Forelimb muscle (tissue), 1 donor: ENCODE data around the gene PHLPP1. TPM values are rescaled to one million over a fixed set of nuclear protein-coding genes. Genes with fewer than 3 reads are reported as not detected.
"Not testable (repeated sequence)": the region's sequence is repeated elsewhere in the genome, so short reads cannot be mapped to it uniquely, and the experiment has no call there.

Source experiments
- DNase-seq: peaks from one replicate; pipeline ENCODE4 v3.0.0-alpha.2; 2013; ENCODE audit warnings: low read depth
- polyA plus RNA-seq: library from polyadenylated mRNA; unstranded; fragments of 120-200 nt; gene quantifications from one replicate; pipeline ENCODE4 v1.2.1, GENCODE V29; 2013; ENCODE audit not compliant: insufficient read length

The PHLPP1 gene
- polyA plus RNA-seq, 1 donor = 7.3 TPM

- DNase-seq = no peak
Observed at GRCh38 chr18:62807396-62807795, 92.1 kb downstream of the PHLPP1 start.

GRCh38 chr18:62808123-62808522, 92.8 kb downstream of the PHLPP1 start:
- DNase-seq = no peak

- DNase-seq = not testable (repeated sequence)
Observed at GRCh38 chr18:62809445-62809844, 94.1 kb downstream of the PHLPP1 start.

DNA sequence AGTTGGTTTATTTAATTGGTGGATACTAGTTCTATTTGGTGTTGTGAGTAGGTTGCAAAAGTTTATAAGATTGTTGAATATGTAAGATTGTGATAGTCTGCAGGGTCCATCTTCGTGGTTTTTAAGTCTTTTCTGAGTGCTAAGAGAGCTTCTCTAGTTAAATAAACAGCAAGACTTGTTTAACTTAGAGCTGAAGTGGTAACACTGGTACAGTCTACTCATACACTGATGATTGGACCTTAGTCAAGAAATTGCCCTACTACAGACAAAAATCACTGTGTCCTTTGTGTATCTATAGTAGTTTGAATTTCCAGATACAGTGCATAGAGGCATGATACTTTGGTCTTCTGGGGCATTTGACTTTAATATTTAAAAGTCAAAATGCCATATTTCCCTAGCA, 94.6 kb downstream of the PHLPP1 start:
- DNase-seq = no peak

DNA sequence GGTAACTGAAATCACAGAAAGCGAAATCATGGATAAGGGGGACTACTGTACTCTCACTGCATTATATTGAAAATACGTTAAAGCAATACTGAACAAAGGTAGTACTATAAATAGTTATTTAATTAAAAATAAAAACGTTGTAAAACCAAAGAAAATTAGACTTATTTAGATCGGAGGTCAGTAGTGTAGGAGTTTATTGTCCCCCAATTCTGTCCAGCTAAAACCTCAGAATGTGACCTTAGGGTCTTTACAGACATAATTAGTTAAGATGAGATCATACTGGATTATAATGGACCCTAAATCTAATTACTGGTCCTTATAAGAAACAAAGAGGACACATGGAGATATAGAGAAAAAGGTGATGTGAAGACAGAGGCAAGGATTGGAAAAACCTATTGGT, 95.3 kb downstream of the PHLPP1 start:
- DNase-seq = no peak

- DNase-seq = no peak
Observed at GRCh38 chr18:62811674-62812073, 96.3 kb downstream of the PHLPP1 start.

DNA sequence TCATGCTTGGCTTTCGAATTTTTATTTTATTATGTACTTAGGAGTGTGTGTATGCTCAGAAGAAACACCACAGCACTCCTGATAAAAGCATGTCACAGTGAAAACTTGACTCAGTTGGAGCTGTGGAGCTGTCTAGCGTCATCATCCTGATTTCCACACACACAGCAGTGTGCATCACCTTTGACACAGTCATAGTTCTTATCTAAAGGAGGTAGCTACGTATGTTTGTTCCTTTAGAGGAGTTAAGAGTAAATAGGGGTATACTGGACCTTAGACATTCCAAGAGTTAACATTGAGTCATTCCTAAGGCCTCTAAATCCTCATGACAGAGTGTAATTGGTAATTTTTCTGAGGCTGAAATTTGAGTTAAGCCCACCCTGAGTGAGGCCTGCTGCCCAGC, 96.9 kb downstream of the PHLPP1 start:
- DNase-seq = no peak

DNA sequence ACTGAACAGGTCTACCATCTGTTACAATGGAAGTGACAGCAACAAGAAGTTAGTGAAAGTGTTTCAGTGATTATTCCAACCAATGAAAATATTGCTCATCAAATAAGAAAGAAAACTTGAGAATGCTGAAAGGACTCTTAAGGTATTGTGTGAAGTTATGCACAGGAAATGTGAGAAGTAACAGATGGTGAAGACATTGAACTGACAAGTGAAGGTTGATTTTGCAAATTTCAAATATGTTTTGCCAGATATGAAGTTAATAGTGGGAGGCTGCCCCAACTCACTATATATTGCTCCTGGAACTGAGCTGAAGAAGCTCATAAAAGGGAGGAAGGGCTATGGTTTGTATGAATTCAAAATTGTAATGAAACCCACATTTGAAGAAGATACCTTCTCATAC, 97.5 kb downstream of the PHLPP1 start:
- DNase-seq = no peak

DNA sequence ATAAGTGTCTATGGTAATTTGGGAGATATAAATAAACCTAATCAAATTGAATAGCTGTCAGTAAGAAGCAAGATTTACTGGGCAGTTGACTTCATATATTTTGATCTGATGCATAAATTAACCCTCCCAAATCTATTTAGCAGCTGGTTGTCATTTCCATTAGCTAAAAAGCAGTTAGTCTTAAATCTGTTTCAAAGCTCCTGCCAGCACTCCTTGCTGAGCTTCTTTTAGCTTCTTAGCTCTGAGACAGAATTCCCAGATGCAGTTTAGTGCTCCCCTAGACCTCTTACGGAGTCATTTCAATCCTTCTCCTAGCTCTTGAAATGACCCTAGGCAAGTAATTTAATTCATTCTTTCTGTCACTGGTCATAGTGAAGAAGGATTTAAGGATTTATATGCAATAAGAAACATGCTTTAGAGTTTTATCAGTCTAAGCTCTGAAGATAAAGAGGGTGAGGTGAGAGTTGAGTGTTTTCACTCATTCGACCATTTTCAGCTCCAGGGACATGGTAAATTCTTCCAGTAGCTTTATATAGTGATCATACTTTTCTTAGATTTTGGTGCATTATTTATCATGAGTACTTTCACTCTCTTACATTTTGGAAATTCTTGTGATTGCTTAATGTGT, 98.9 kb downstream of the PHLPP1 start:
- DNase-seq = no peak

GRCh38 chr18:62825382-62825781, 110.0 kb downstream of the PHLPP1 start:
- DNase-seq = no peak

GRCh38 chr18:62827397-62827796, 112.1 kb downstream of the PHLPP1 start:
- no peak for DNase-seq

DNA sequence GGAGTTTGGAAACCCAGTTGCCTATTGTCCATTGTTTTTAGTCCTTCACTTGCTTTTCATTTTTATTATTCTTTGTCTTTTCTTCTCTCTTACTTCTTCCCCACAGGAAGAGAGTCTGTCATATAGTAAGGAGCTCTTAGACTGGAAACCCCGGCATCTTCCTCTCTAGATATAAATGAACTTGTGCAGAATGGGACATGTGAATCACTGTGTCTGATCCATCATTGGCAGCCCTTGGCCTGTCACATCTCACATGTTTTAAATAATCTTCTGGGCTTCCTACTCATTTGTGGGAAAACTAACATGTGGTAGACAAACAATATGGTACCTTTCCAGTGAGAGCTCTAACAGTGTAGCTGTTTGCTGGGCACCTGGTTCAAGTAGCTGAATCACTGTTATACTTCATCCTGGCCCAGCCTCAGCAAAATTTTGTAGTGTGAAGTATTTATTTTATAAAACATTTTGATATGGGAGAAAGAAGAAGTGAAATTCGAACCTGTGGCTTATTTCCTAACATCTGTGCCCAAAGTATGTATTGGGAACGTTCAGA, 112.8 kb downstream of the PHLPP1 start:
- DNase-seq = no peak

- no peak for DNase-seq
Observed at GRCh38 chr18:62828852-62829251, 113.5 kb downstream of the PHLPP1 start.

- DNase-seq = no peak
Observed at GRCh38 chr18:62829936-62830335, 114.6 kb downstream of the PHLPP1 start.

GRCh38 chr18:62832282-62832681, 116.9 kb downstream of the PHLPP1 start:
- no peak for DNase-seq

GRCh38 chr18:62833494-62833893, 118.2 kb downstream of the PHLPP1 start:
- DNase-seq = no peak

DNA sequence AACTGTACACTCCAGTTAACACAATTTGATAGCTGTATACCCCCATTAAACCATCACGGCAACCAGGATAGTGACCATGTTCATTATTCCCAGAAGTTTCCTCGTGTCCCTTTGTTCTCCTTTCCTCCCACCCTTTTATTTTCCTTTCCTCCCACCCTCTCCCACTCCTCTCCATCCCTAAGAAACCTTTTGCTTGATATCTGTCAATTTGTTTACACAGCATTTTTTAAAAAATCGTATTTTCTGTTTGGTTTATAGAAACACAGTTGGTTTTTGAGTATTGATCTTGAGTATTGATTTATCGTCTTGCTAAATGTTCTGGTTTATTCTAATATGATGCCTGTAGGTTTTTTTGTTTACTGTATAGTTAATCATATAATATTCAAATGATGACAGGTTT, 119.4 kb downstream of the PHLPP1 start:
- no peak for DNase-seq

- no peak for DNase-seq
Observed at GRCh38 chr18:62837011-62837410, 121.7 kb downstream of the PHLPP1 start.

DNA sequence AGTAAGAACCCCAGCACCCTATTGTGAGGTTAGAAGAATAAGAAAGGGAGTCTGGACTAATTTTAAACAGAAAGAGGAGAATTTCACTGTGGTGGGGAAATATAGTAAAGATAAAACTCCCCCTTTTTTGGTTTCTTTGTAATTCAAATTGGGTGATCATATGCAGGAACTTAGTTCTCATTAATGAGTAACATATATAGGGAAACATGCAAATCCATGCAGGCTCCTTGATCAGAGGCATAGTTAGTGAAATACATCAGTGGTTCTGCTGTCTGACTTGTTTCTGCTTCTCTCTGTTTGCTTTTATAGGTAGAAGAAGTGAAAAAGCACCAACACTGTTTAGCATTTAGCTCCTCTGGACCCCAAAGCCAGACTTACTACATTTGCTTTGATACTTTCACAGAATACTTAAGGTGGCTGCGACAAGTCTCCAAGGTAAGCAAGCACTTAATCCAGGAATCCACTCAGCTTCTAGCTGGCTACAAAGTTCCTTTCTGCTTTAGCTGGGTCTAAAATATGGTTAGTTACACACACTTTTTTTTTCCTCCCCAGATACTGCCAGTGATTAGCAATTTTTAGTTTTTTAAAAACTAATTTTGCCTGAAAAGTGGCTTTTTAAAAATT, 123.2 kb downstream of the PHLPP1 start:
- DNase-seq = no peak

DNA sequence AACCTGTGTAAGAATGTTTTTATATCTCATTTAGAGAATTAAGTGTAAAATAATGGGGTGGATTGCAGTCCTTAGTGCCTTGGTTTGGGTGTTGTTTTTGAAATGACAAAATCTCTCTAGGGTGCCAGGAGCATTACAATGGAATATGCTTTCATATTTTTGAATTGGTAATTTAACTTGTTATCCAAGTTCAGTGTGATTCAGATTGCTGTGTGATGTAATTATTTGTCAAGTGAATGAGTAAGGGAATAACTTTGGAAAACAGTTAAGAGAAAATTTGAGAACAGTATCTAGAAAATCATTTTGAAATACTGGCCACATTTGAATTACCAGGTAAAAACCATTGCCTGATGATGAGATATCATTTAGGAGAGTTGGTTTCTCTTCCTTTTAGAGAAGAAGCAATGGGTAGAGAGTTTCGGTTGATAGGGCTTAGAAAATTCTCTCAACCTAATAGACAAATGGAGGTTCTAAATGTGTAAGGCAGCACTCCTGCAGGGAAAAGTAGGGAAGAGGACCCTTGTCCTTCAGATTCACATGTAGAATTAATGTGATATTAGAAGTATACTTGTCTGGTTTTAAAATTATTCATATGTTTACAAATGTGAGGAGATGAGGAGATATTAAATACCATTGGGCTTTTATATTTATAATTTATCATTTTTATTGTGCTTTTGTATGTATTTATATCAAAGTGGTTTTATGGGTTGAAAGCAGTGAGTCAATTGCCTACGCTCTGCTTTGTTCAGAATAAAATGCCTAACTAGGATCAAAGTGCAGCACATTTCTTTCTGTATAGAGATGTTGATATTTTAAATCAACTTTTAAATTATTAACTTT, 124.8 kb downstream of the PHLPP1 start:
- DNase-seq = no peak

GRCh38 chr18:62841405-62841804, 126.1 kb downstream of the PHLPP1 start:
- no peak for DNase-seq

DNA sequence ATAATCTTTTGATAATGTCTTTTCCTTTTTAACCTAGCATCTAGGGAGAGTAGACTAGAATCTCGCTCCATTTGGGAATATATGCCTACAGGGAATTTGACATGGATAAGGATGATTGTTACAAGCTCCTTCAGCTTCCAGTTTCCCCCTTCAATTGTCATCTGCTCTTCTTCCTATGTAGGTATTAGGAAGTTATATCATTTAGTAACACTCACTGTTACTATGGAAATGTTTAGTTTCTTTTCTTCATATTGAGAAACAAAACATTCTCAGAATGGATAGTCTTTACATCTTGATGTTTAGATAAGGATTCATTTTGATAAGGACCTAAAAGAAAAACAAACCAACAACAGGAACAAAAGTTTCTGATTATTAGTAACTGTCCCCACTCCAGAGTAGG, 127.6 kb downstream of the PHLPP1 start:
- no peak for DNase-seq
